GM03348 (cell line): ENCODE measurements around the gene YTHDF1.

Source experiments
- DNase-seq: peaks from one replicate; pipeline ENCODE4 v3.0.0; 2012; ENCODE audit warnings: low spot score

YTHDF1 gene

GRCh38 chr20:63208346-63208909 is 7.5 kb downstream of the YTHDF1 start:
- DNase-seq = no peak

GRCh38 chr20:63206878-63207277 is 9.1 kb downstream of the YTHDF1 start:
- no peak for DNase-seq

- DNase-seq = no peak
Measured at GRCh38 chr20:63205896-63206295, 10.0 kb downstream of the YTHDF1 start.

GRCh38 chr20:63204362-63204761 is 11.6 kb downstream of the YTHDF1 start:
- DNase-seq = no peak

- no peak for DNase-seq
Measured at GRCh38 chr20:63202811-63203526, 13.0 kb downstream of the YTHDF1 start.

GRCh38 chr20:63202021-63202420 is 13.9 kb downstream of the YTHDF1 start:
- DNase-seq = no peak

GRCh38 chr20:63198606-63199005 is 17.3 kb downstream of the YTHDF1 start:
- DNase-seq = no peak

GRCh38 chr20:63196768-63197470 is 19.0 kb downstream of the YTHDF1 start:
- no peak for DNase-seq

GRCh38 chr20:63194797-63195173 is 21.1 kb downstream of the YTHDF1 start:
- no peak for DNase-seq

- no peak for DNase-seq
Measured at GRCh38 chr20:63194007-63194796, 21.7 kb downstream of the YTHDF1 start.

- no peak for DNase-seq
Measured at GRCh38 chr20:63192721-63193120, 23.2 kb downstream of the YTHDF1 start.

GRCh38 chr20:63191400-63191799 is 24.5 kb downstream of the YTHDF1 start:
- no peak for DNase-seq

GRCh38 chr20:63190828-63191227 is 25.1 kb downstream of the YTHDF1 start:
- DNase-seq = no peak

- no peak for DNase-seq
Measured at GRCh38 chr20:63189846-63190559, 25.9 kb downstream of the YTHDF1 start.

- no peak for DNase-seq
Measured at GRCh38 chr20:63189322-63189642, 26.6 kb downstream of the YTHDF1 start.

GRCh38 chr20:63188641-63189321 is 27.1 kb downstream of the YTHDF1 start:
- no peak for DNase-seq

- no peak for DNase-seq
Measured at GRCh38 chr20:63188159-63188442, 27.8 kb downstream of the YTHDF1 start.

GRCh38 chr20:63187338-63188158 is 28.4 kb downstream of the YTHDF1 start:
- no peak for DNase-seq

GRCh38 chr20:63186528-63187316 is 29.2 kb downstream of the YTHDF1 start:
- peak; percentile 47 for DNase-seq

GRCh38 chr20:63186084-63186483 is 29.8 kb downstream of the YTHDF1 start:
- no peak for DNase-seq
